ENCODE results near the gene ELP5. TPM values are rescaled to one million over a fixed set of nuclear protein-coding genes. Genes with fewer than 3 reads are reported as not detected.

The ELP5 gene
- total and polyA plus RNA-seq, 7 donors: 28.4 to 70.9 (median 34.3) TPM

GRCh38 chr17:7228920-7229319 is 23.1 kb upstream of the ELP5 start:
- DNase-seq: no peak
- intact Hi-C loops (cut with DNase I): no loop called here
- peaks cover 30 to 68% (median 52%) of the 10 kb centered on the region in 4 donors for H3K36me3 ChIP-seq
- WGBS, 2 donors: 89 to 94% methylated on average over 14 of the region's 14 CpGs
- no peak overlapping the region for H3K4me3 ChIP-seq
- H3K27me3 ChIP-seq: no peaks in the 10 kb centered on the region
- no peak for TF ChIP-seq POLR2AphosphoS5 (IDR thresholded peaks at IDR 0.05)
- TF ChIP-seq EP300 (IDR thresholded peaks at IDR 0.05): no peak
- TF ChIP-seq CTCF (IDR thresholded peaks at IDR 0.05): no peak
- no peak for TF ChIP-seq POLR2A (IDR thresholded peaks at IDR 0.05)
- H3K4me1 ChIP-seq: peaks cover 0 to 25% (median 22%) of the 10 kb centered on the region in 4 donors
- no peaks in the 10 kb centered on the region for H3K9me3 ChIP-seq
- no peak overlapping the region for H3K27ac ChIP-seq

DNA sequence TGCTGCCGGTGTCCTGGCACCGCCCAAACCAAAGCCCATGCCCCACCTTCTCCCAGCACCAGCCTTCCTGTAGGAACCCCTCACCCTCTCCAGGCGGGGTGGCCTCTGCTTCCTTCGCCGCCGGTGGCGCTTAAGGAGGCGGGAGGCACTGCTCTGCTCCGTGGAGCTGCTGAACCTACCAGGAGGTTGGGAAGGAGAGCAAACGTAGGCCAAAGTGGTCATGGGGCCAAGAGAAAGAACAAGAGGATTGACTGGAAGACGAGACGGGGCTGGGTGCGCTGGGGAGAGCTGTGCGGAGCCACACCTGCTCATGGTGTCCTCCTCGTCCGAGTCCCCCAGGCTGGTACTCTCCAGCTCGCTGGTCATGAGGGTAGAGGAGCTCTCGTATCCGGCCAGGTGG is 22.5 kb upstream of the ELP5 start:
- no peak for TF ChIP-seq EP300 (IDR thresholded peaks at IDR 0.05)
- no peak for TF ChIP-seq CTCF (IDR thresholded peaks at IDR 0.05)
- no peak for TF ChIP-seq POLR2A (IDR thresholded peaks at IDR 0.05)
- no peak for TF ChIP-seq POLR2AphosphoS5 (IDR thresholded peaks at IDR 0.05)
- no peak for DNase-seq
- peaks cover 0 to 25% (median 23%) of the 10 kb centered on the region in 4 donors for H3K4me1 ChIP-seq
- 95% methylated on average over 19 of the region's 19 CpGs for WGBS, 2 donors
- no peaks in the 10 kb centered on the region for H3K27me3 ChIP-seq
- no peaks in the 10 kb centered on the region for H3K9me3 ChIP-seq
- peaks cover 25 to 63% (median 46%) of the 10 kb centered on the region in 4 donors for H3K36me3 ChIP-seq
- no peak overlapping the region for H3K27ac ChIP-seq
- no peak overlapping the region for H3K4me3 ChIP-seq
- intact Hi-C loops (cut with DNase I): no loop called here

GRCh38 chr17:7232114-7232513 is 19.9 kb upstream of the ELP5 start:
- intact Hi-C loops (cut with DNase I): no loop called here
- no peak for DNase-seq
- no peak for TF ChIP-seq POLR2A (IDR thresholded peaks at IDR 0.05)
- no peak for TF ChIP-seq EP300 (IDR thresholded peaks at IDR 0.05)
- no peak for TF ChIP-seq CTCF (IDR thresholded peaks at IDR 0.05)
- no peak for TF ChIP-seq POLR2AphosphoS5 (IDR thresholded peaks at IDR 0.05)
- peaks cover 0 to 43% (median 40%) of the 10 kb centered on the region in 4 donors for H3K4me1 ChIP-seq
- 87 to 88% methylated on average over 5 of the region's 5 CpGs for WGBS, 2 donors
- no peaks in the 10 kb centered on the region for H3K27me3 ChIP-seq
- H3K36me3 ChIP-seq: peaks cover 14 to 59% (median 41%) of the 10 kb centered on the region in 4 donors
- H3K27ac ChIP-seq: no peak overlapping the region
- H3K9me3 ChIP-seq: no peaks in the 10 kb centered on the region
- no peak overlapping the region for H3K4me3 ChIP-seq

- no peaks in the 10 kb centered on the region for H3K27me3 ChIP-seq
- peaks cover 0 to 51% (median 47%) of the 10 kb centered on the region in 4 donors for H3K4me1 ChIP-seq
- H3K9me3 ChIP-seq: no peaks in the 10 kb centered on the region
- intact Hi-C loops (cut with DNase I): no loop called here
- TF ChIP-seq EP300 (IDR thresholded peaks at IDR 0.05): no peak
- TF ChIP-seq POLR2AphosphoS5 (IDR thresholded peaks at IDR 0.05): no peak
- H3K36me3 ChIP-seq: peaks cover 10 to 44% (median 32%) of the 10 kb centered on the region in 4 donors
- peak overlapping the region; percentile 87 to 95 (median 91) for H3K27ac ChIP-seq
- no peak for DNase-seq
- 0 to 3% methylated on average over 9 of the region's 9 CpGs for WGBS, 2 donors
- peak overlapping the region; percentile 81 to 98 (median 90) for H3K4me3 ChIP-seq
These were observed 18.3 kb upstream of the ELP5 start for GRCh38 chr17:7233701-7234082.

- intact Hi-C loops (cut with DNase I): no loop called here
- Histone ChIP-seq H3K4me3 (peak within 1 kb of the TSS; percentile 81 to 98 (median 90)), H3K4me1 (peaks cover 0 to 51% (median 47%) of the 10 kb centered on the region in 4 donors), H3K9me3 (no peaks in the 10 kb centered on the region), H3K36me3 (peaks cover 4 to 38% (median 26%) of the 10 kb centered on the region in 4 donors), H3K27ac (peak within 1 kb of the TSS; percentile 87 to 95 (median 91)), H3K27me3 (no peaks in the 10 kb centered on the region)
- 0 to 1% methylated on average over 72 of the region's 72 CpGs for WGBS, 2 donors
- DNase-seq: peak; percentile 98
- peak; percentile 62 to 91 (median 88) for TF ChIP-seq POLR2AphosphoS5 (IDR thresholded peaks at IDR 0.05)
- no peak for TF ChIP-seq CTCF (IDR thresholded peaks at IDR 0.05)
- TF ChIP-seq POLR2A (IDR thresholded peaks at IDR 0.05): peak; percentile 51 to 69
- peak in 1 of 4 donors; percentile 32 for TF ChIP-seq EP300 (IDR thresholded peaks at IDR 0.05)
These were observed 17.7 kb upstream of the ELP5 start, which contains the start of gene DVL2 for GRCh38 chr17:7234083-7234951. Gene DVL2, minus strand, starts transcription at chr17:7234517. Its CDS starts 255 bp downstream, at chr17:7234262.
